GM21786 (cell line): ENCODE data around the gene OR2T6.
"Not testable (repeated sequence)": the region's sequence is repeated elsewhere in the genome, so short reads cannot be mapped to it uniquely, and the experiment has no call there.

Experiments
- ATAC-seq: cut with Tn5 transposase; IDR thresholded peaks from one replicate; pipeline ENCODE4 v1.9.1; 2021; ENCODE audit not compliant: unreplicated experiment

Gene OR2T6

GRCh38 chr1:248375446-248375845 is at the start of gene OR2T6:
OR2T6 (plus strand) TSS chr1:248375746; CDS start chr1:248387609, 11,863 bp downstream.
- ATAC-seq: no peak

GRCh38 chr1:248343451-248343850 is 32.1 kb upstream of the OR2T6 start:
- no peak for ATAC-seq

GRCh38 chr1:248348475-248348874 is 27.1 kb upstream of the OR2T6 start, which contains the start of gene OR14C36:
OR14C36 (plus strand) TSS chr1:248348775; CDS start chr1:248348775, 0 bp downstream.
- no peak for ATAC-seq

GRCh38 chr1:248359415-248359814 is 16.1 kb upstream of the OR2T6 start:
- ATAC-seq: no peak

- ATAC-seq: no peak
Measured at GRCh38 chr1:248361121-248361715, 14.3 kb upstream of the OR2T6 start, which contains the start of gene OR2T4. OR2T4 (plus strand) TSS chr1:248361665; CDS start chr1:248361665, 0 bp downstream.

- ATAC-seq: no peak
Measured at GRCh38 chr1:248366609-248367008, 8.9 kb upstream of the OR2T6 start.

GRCh38 chr1:248372394-248372793 is 3.2 kb upstream of the OR2T6 start:
- no peak for ATAC-seq

- ATAC-seq: no peak
Measured at GRCh38 chr1:248373761-248374160, 1.8 kb upstream of the OR2T6 start.

- ATAC-seq: no peak
Measured at GRCh38 chr1:248376916-248377315, 1.4 kb downstream of the OR2T6 start.

- ATAC-seq: no peak
Measured at GRCh38 chr1:248380854-248381253, 5.3 kb downstream of the OR2T6 start.

- ATAC-seq: no peak
Measured at GRCh38 chr1:248388426-248388825, 12.9 kb downstream of the OR2T6 start.

GRCh38 chr1:248393050-248393449 is 17.5 kb downstream of the OR2T6 start:
- ATAC-seq: no peak

- ATAC-seq: no peak
Measured at GRCh38 chr1:248402748-248403147, 27.2 kb downstream of the OR2T6 start, which contains the start of gene OR2T1. OR2T1 (plus strand) TSS chr1:248403048; CDS start chr1:248406148, 3,100 bp downstream.

- no peak for ATAC-seq
Measured at GRCh38 chr1:248404024-248404423, 28.5 kb downstream of the OR2T6 start.

- ATAC-seq: no peak
Measured at GRCh38 chr1:248406721-248407692, 31.5 kb downstream of the OR2T6 start.

GRCh38 chr1:248416226-248416625 is 40.7 kb downstream of the OR2T6 start:
- ATAC-seq: no peak

GRCh38 chr1:248417854-248418253 is 42.3 kb downstream of the OR2T6 start:
- ATAC-seq: no peak

- no peak for ATAC-seq
Measured at GRCh38 chr1:248421384-248421783, 45.8 kb downstream of the OR2T6 start.

- peak; percentile 34 for ATAC-seq
Measured at GRCh38 chr1:248427526-248428191, 52.1 kb downstream of the OR2T6 start.

- ATAC-seq: peak; percentile 98
Measured at GRCh38 chr1:248428192-248428533, 52.6 kb downstream of the OR2T6 start.

GRCh38 chr1:248431683-248432082 is 56.1 kb downstream of the OR2T6 start:
- not testable (repeated sequence) for ATAC-seq
